Measurements from ENCODE around the gene KRTAP12-2.

DNA sequence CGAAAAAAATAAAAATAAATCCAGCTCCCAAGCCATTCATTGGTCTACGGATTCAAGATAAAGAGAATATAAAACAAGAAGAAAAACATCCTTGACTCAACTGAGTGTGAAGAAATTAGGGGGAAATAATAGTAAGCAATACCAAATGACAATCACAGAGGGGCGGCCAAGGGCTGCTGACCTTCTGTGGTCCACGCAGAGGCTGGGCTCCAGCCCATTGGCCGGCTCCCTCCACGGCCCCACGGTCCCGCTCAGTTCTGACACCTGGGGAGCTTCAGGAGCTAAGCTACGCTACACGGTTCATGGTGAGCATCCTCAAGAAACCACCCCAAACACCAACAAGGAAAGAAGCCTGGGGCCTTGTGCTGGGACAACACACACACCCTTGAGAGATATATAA lies 29.8 kb upstream of the KRTAP12-2 start:
- no peak for TF ChIP-seq POLR2A (IDR thresholded peaks at IDR 0.05)
- TF ChIP-seq, protein P1, sequence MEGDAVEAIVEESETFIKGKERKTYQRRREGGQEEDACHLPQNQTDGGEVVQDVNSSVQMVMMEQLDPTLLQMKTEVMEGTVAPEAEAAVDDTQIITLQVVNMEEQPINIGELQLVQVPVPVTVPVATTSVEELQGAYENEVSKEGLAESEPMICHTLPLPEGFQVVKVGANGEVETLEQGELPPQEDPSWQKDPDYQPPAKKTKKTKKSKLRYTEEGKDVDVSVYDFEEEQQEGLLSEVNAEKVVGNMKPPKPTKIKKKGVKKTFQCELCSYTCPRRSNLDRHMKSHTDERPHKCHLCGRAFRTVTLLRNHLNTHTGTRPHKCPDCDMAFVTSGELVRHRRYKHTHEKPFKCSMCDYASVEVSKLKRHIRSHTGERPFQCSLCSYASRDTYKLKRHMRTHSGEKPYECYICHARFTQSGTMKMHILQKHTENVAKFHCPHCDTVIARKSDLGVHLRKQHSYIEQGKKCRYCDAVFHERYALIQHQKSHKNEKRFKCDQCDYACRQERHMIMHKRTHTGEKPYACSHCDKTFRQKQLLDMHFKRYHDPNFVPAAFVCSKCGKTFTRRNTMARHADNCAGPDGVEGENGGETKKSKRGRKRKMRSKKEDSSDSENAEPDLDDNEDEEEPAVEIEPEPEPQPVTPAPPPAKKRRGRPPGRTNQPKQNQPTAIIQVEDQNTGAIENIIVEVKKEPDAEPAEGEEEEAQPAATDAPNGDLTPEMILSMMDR (IDR thresholded peaks at IDR 0.05): no peak
- no peak for TF ChIP-seq POLR2AphosphoS5 (IDR thresholded peaks at IDR 0.05)

All from prostate gland (tissue), 2 donors.